Measurements from ENCODE around the gene LYPD6B. TPM values are rescaled to one million over a fixed set of nuclear protein-coding genes. Genes with fewer than 3 reads are reported as not detected.

The LYPD6B gene
- total RNA-seq, 1 donor from 2014 or later: 1.2 TPM

DNA sequence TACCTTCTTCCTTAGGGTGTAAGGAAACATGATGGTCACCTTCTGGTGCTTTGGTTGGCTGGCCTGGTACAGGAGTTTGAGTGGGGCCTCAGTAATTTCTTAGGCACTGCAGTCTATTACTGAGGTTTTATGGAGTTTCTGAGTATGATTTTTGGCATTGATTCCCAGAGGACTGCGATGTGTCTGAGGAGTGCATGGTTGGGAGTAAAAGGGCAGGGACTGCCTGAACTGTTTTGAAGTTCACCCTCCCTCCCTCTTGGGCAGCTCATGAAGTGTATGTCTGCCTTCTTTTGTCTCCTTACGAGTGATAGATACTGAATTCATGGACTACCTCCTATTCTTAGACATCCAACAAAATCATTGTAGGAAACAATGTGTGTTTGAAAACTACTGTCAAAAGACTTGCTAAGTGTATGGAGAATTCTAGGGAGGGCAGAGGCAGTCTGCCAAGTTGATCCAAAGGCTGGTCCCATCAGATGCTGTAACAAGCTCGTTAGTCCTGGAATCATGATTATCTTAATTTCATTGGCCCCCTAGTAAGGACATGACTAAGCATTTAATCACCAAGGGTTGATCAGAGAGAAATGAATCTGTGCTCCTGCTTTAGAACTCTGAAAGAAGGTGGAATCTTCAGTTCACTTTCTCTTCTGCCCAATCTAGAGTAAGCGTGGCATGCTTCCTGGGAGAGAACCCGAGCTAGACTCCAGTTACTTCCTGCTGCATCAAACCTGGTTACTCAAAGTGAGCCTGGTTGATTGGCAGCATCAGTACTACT, 26.5 kb downstream of the LYPD6B start:
- no peak for DNase-seq (ENCODE audit: low spot score)
- no peaks in the 10 kb centered on the region for H3K9me3 Mint-ChIP-seq (ENCODE audit: low read depth)
- H3K27ac Mint-ChIP-seq (ENCODE audit: unreplicated experiment): no peak overlapping the region
- TF ChIP-seq, protein P1, sequence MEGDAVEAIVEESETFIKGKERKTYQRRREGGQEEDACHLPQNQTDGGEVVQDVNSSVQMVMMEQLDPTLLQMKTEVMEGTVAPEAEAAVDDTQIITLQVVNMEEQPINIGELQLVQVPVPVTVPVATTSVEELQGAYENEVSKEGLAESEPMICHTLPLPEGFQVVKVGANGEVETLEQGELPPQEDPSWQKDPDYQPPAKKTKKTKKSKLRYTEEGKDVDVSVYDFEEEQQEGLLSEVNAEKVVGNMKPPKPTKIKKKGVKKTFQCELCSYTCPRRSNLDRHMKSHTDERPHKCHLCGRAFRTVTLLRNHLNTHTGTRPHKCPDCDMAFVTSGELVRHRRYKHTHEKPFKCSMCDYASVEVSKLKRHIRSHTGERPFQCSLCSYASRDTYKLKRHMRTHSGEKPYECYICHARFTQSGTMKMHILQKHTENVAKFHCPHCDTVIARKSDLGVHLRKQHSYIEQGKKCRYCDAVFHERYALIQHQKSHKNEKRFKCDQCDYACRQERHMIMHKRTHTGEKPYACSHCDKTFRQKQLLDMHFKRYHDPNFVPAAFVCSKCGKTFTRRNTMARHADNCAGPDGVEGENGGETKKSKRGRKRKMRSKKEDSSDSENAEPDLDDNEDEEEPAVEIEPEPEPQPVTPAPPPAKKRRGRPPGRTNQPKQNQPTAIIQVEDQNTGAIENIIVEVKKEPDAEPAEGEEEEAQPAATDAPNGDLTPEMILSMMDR (IDR thresholded peaks at IDR 0.05): no peak
- H3K27me3 Mint-ChIP-seq (ENCODE audit: low read depth): no peaks in the 10 kb centered on the region
- H3K4me1 Mint-ChIP-seq (ENCODE audit: low read depth): peaks cover 28% of the 10 kb centered on the region
- H3K36me3 Mint-ChIP-seq (ENCODE audit: low read depth): no peaks in the 10 kb centered on the region
- no peak overlapping the region for H3K4me3 Mint-ChIP-seq (ENCODE audit: unreplicated experiment)

DNA sequence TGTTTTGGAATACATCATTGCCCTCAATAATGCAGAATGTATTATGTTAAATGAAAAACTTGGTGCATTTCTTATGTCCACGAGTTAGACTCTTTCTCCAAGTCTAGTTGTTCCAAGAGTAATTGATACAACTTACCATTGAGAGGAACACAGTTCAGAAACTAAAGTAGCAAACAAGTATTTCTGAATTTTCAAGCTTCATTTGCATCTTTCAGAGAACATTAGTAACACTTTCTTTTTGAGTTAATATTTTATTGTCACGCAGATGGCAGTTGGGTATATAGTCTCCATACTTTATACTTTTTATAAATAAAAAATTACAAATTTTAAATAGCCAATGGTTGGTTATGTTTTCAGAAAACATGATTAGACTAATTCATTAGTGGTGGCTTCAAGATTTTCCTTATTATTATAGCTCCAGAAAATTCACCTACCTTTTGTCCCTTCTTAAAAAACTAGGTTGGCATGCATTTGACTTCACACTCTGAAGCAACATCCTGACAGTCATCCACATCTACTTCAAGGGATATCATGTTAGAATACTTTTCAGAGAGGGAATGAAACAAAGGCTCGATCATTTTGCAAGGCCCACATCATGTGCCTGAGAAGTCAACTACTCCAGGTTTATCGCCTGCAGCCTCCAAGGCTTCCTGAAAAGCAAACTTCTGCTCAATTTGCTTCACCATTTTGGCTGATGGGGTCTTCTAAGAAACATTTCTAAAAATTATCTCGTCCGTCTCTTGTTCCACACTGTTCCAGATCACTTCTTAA, 29.9 kb downstream of the LYPD6B start:
- H3K9me3 Mint-ChIP-seq (ENCODE audit: low read depth): no peaks in the 10 kb centered on the region

DNA sequence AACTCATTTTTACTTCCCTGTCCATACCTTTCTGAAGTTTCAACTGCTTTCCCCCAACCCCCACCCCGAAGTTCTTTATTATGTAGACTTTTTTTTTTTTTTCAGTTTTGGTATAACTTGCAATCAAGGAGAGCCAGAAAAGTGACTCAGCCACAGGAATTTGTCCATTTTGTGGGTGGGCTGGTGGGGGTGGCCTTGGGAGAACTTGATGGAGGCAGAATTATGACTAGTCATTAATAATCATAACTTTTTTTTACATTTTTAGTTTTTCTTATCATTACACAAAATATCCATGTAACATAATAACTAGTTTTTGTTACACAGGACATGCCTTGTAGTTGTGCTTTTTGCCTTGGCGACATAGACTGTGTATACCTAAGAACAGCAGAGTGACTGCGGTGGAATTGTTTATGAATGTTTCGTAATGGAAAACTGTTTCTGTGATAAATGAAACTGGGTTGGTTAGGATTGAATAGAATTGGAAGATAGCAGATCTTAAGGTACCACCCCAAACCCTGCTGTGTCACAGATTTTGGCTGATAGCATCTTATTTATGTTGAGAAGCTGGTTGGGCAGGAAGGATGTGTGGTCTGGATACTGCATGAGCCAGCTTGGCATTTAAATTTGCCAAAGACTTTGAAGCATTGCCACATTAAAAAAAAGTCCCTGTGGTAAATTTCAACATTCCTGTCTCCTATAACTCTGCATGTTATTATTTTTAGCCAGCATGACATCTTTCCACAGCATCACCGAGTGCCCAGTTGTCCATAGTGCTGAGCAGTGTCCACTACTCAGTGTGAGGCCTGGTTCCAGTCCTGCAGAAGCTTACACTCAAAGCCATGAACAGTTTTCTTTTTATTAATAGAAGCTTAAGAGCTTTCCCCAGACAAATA, 30.7 kb downstream of the LYPD6B start:
- no peak overlapping the region for H3K4me3 Mint-ChIP-seq (ENCODE audit: unreplicated experiment)
- peaks cover 27% of the 10 kb centered on the region for H3K4me1 Mint-ChIP-seq (ENCODE audit: low read depth)
- TF ChIP-seq, protein P1 (IDR thresholded peaks at IDR 0.05): no peak
- no peaks in the 10 kb centered on the region for H3K27me3 Mint-ChIP-seq (ENCODE audit: low read depth)
- no peak for DNase-seq (ENCODE audit: low spot score)
- no peaks in the 10 kb centered on the region for H3K9me3 Mint-ChIP-seq (ENCODE audit: low read depth)
- H3K27ac Mint-ChIP-seq (ENCODE audit: unreplicated experiment): peak overlapping the region; percentile 70
- no peaks in the 10 kb centered on the region for H3K36me3 Mint-ChIP-seq (ENCODE audit: low read depth)

More for the DNA sequence above, 29.9 kb downstream of the LYPD6B start:
- TF ChIP-seq, protein P1 (IDR thresholded peaks at IDR 0.05): no peak
- no peak for DNase-seq (ENCODE audit: low spot score)
- H3K4me3 Mint-ChIP-seq (ENCODE audit: unreplicated experiment): no peak overlapping the region
- H3K36me3 Mint-ChIP-seq (ENCODE audit: low read depth): no peaks in the 10 kb centered on the region
- H3K4me1 Mint-ChIP-seq (ENCODE audit: low read depth): peaks cover 27% of the 10 kb centered on the region
- H3K27ac Mint-ChIP-seq (ENCODE audit: unreplicated experiment): peak overlapping the region; percentile 70
- no peaks in the 10 kb centered on the region for H3K27me3 Mint-ChIP-seq (ENCODE audit: low read depth)

DNA sequence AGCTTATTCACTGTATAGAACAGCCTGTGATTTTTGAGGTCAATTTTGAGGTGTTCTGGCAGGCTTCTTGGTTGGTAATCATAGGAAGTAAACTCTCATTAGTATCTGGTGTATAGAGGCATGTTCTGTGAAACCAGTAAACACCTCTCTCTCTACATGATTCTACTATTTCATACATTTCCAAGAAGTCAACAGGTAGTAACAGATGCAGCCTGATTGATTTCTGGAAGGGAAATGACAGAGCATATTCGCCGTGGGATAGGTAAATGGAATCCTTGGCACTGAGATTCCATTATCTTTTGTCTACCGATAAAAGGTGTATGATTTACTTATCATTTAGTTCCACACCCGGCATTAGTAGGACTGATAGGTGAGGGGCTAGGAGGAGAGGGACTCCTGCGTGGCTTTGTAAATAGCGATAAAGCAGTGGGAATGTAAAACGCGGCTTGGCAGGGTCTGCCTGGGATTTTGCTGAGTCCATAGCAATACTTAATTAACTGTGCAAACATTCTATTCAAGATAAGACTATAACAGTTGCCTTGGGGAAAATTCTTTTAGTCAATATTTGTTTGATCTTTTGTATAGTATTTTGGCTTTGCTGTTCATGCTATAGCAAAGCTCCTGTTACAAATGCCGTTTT, 32.3 kb downstream of the LYPD6B start:
- Mint-ChIP-seq H3K9me3 (ENCODE audit: low read depth) (no peaks in the 10 kb centered on the region), H3K4me3 (ENCODE audit: unreplicated experiment) (no peak overlapping the region), H3K36me3 (ENCODE audit: low read depth) (no peaks in the 10 kb centered on the region), H3K27me3 (ENCODE audit: low read depth) (no peaks in the 10 kb centered on the region), H3K4me1 (ENCODE audit: low read depth) (peaks cover 22% of the 10 kb centered on the region), H3K27ac (ENCODE audit: unreplicated experiment) (no peak overlapping the region)
- DNase-seq (ENCODE audit: low spot score): no peak
- TF ChIP-seq, protein P1 (IDR thresholded peaks at IDR 0.05): no peak
